Left ventricle myocardium inferior (tissue), 1 donor: ENCODE data around the gene CDH12. TPM values are rescaled to one million over a fixed set of nuclear protein-coding genes. Genes with fewer than 3 reads are reported as not detected.
"Not testable (repeated sequence)": the region's sequence is repeated elsewhere in the genome, so short reads cannot be mapped to it uniquely, and the experiment has no call there.

Source experiments
- DNase-seq: peaks from one replicate; pipeline ENCODE4 v3.0.0-alpha.2; 2020
- H3K27ac ChIP-seq: fragments of 200-600 bp; replicated peaks from 2 replicates; pipeline ENCODE4 v1.8.0; 2021
- H3K27me3 ChIP-seq: fragments of 200-600 bp; 2 replicates; pipeline ENCODE4 v1.8.0; 2021; ENCODE audit warnings: low read depth
- H3K36me3 ChIP-seq: fragments of 200-600 bp; 2 replicates; pipeline ENCODE4 v1.8.0; 2021
- H3K4me1 ChIP-seq: fragments of 200-600 bp; 2 replicates; pipeline ENCODE4 v1.8.0; 2021
- H3K4me3 ChIP-seq: fragments of 200-600 bp; 2 replicates; pipeline ENCODE4 v1.8.0; 2021; ENCODE audit warnings: mild to moderate bottlenecking, moderate library complexity
- H3K9me3 ChIP-seq: fragments of 200-600 bp; replicated peaks from 2 replicates; pipeline ENCODE4 v1.8.0; 2021
- CTCF ChIP-seq: fragments of 200-600 bp; IDR thresholded peaks from 2 replicates; pipeline ENCODE4 v1.8.0; 2021; ENCODE audit warnings: antibody characterized with exemption, mild to moderate bottlenecking, borderline replicate concordance
- intact Hi-C: fragments of 100-400 bp; cut with micrococcal nuclease; formaldehyde crosslinking; loops from one replicate; pipeline ENCODE4 v1.11.0; 2022
- total RNA-seq: library from RNA; stranded (reverse); fragmentation: NEBNext Ultra II Directional; extraction: Animal tissue kit (Norgen Biotek cat#: 25700); gene quantifications from one replicate; pipeline ENCODE4 v1.2.1, GENCODE V29; 2021
- donor health status: DM: no; HTN: yes; CAD: no; lungs with severe emphysema.

The CDH12 gene
- total RNA-seq, 1 donor from 2014 or later = not detected

GRCh38 chr5:22615964-22616363 lies 237.2 kb downstream of the CDH12 start:
- intact Hi-C loops = no loop called here
- H3K36me3 ChIP-seq = no peaks in the 10 kb centered on the region
- H3K9me3 ChIP-seq = no peaks in the 10 kb centered on the region
- no peak overlapping the region for H3K4me3 ChIP-seq
- no peak for DNase-seq
- no peaks in the 10 kb centered on the region for H3K4me1 ChIP-seq
- TF ChIP-seq CTCF = no peak
- no peaks in the 10 kb centered on the region for H3K27me3 ChIP-seq
- no peak overlapping the region for H3K27ac ChIP-seq

- intact Hi-C loops = no loop called here
- no peaks in the 10 kb centered on the region for H3K9me3 ChIP-seq
- H3K4me1 ChIP-seq = no peaks in the 10 kb centered on the region
Measured at GRCh38 chr5:22614486-22615094, 238.6 kb downstream of the CDH12 start.

GRCh38 chr5:22612928-22613327 lies 240.2 kb downstream of the CDH12 start:
- Histone ChIP-seq H3K27me3 (no peaks in the 10 kb centered on the region), H3K27ac (no peak overlapping the region), H3K4me1 (no peaks in the 10 kb centered on the region), H3K9me3 (peaks cover under 1% of the 10 kb centered on the region), H3K36me3 (no peaks in the 10 kb centered on the region), H3K4me3 (no peak overlapping the region)
- intact Hi-C loops = no loop called here
- no peak for DNase-seq
- no peak for TF ChIP-seq CTCF

More at GRCh38 chr5:22614486-22615094, 238.6 kb downstream of the CDH12 start:
- no peaks in the 10 kb centered on the region for H3K27me3 ChIP-seq
- H3K27ac ChIP-seq = no peak overlapping the region
- H3K4me3 ChIP-seq = no peak overlapping the region
- no peak for TF ChIP-seq CTCF
- no peak for DNase-seq
- H3K36me3 ChIP-seq = no peaks in the 10 kb centered on the region

- H3K4me1 ChIP-seq = no peaks in the 10 kb centered on the region
- intact Hi-C loops = no loop called here
- TF ChIP-seq CTCF = no peak
- peaks cover 12% of the 10 kb centered on the region for H3K9me3 ChIP-seq
- no peak for DNase-seq
- H3K4me3 ChIP-seq = no peak overlapping the region
- no peaks in the 10 kb centered on the region for H3K27me3 ChIP-seq
- H3K27ac ChIP-seq = no peak overlapping the region
- H3K36me3 ChIP-seq = no peaks in the 10 kb centered on the region
Measured at GRCh38 chr5:22611327-22611726, 241.8 kb downstream of the CDH12 start.

GRCh38 chr5:22607498-22607897 lies 245.6 kb downstream of the CDH12 start:
- H3K4me1 ChIP-seq, H3K4me3 ChIP-seq, intact Hi-C loops, H3K27me3 ChIP-seq, H3K27ac ChIP-seq, H3K36me3 ChIP-seq, DNase-seq: not testable (repeated sequence)
- peaks cover 12% of the 10 kb centered on the region for H3K9me3 ChIP-seq

- intact Hi-C loops = no loop called here
- TF ChIP-seq CTCF = no peak
- no peaks in the 10 kb centered on the region for H3K27me3 ChIP-seq
- H3K27ac ChIP-seq = no peak overlapping the region
- no peak overlapping the region for H3K4me3 ChIP-seq
- H3K36me3 ChIP-seq = no peaks in the 10 kb centered on the region
- no peaks in the 10 kb centered on the region for H3K4me1 ChIP-seq
- DNase-seq = no peak
- H3K9me3 ChIP-seq = peaks cover 12% of the 10 kb centered on the region
Measured at GRCh38 chr5:22605473-22605872, 247.7 kb downstream of the CDH12 start.
